Measurements from ENCODE around the gene CHRNB1.

CHRNB1 gene

DNA sequence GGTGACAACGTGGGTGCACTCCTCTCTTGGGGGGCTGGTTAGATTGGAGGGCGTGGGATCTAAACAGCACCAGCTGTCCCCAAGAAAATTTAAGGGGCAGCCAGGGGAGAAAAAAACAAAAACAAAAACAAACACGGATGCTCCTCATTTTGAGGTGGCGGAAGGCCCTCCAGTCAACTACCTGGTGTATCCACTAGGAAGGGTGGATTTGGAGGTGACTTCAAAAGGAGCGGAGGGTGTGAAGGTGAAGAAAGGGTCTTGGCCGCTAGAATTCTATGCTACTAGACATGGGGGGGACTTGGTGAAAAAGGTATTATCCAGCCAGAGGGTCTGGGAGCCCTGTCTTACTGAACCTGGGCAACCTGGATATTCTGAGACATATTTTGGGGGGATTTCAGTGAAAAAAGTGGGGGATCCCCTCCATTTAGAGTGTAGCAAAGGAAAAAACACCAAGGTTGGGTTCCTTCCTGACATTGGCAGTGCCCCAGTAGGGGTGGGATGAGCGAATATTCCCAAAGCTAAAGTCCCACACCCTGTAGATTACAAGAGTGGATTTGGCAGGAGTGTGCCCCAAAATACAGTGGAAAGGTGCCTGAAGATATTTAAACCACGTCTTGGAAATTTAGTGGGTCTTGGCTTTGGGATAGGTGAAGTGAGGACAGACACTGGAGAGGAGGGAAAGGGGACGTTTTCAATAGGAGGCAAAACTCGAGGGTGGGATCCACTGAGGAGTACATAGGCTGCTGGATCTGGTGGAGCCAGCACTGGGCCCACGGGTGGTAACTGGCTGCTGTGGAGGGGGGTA is 6.0 kb upstream of the CHRNB1 start:
- DNase-seq = no peak

DNA sequence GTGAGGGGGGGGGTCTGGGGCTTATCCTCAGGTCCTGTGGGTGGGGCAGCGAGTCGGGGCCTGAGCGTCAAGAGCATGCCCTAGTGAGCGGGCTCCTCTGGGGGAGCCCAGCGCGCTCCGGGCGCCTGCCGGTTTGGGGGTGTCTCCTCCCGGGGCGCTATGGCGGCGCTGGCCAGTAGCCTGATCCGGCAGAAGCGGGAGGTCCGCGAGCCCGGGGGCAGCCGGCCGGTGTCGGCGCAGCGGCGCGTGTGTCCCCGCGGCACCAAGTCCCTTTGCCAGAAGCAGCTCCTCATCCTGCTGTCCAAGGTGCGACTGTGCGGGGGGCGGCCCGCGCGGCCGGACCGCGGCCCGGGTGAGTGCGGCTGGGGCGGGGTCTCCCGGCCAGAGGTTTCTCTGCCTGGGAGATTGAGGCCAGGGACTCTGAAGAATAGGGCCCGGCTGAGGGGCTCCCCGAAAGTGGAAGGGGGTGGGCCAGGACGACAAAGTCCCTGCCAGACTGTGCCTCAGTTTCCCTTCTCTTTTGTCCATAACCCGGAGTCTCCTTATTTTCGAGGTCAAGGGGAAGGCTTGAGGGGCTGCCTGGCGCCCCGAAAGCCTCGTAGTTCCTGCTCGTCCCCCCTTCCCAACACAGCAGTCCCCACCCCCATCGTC is 5.3 kb upstream of the CHRNB1 start, which contains the start of gene FGF11:
TSS of gene FGF11 (plus strand) at position 51 of the 651 bp plus-strand sequence. CDS start at position 160, 109 bp downstream.
- no peak for DNase-seq

DNA sequence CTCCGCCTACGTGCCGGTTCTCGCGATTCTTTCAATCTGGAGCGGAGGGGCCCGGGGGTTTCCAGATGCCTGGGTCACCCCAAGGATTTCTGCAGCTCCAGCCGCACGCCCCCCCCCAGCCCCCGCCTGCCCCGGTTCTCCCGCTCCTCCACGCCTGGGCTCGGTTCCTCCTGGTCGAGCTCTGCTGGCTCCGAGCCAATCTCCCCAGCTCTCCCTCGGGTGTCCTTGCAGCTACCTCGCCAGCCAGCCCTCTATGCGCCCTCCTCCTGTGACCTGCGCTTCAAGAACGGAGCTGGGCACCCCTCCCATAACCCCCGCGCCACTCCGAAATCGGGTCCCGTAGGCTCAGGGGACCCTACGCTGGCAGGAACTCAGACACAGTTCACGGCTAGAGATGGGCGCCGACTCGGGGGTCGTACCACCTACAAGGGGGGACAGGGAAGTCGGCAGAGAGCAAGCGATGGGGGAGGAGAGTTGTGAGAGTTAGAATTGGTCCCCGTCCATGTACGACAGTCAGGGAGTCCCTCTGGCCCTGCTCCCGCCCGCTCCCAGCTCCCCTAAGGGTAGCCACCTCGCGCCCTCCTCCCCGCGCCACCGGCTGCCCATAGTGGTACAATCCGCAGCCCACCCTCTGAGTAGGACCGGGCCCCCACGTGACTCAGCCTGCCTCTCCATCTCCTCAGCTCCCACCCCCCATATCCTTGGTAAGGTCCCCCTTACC is 4.6 kb upstream of the CHRNB1 start:
- DNase-seq = peak; percentile 34

DNA sequence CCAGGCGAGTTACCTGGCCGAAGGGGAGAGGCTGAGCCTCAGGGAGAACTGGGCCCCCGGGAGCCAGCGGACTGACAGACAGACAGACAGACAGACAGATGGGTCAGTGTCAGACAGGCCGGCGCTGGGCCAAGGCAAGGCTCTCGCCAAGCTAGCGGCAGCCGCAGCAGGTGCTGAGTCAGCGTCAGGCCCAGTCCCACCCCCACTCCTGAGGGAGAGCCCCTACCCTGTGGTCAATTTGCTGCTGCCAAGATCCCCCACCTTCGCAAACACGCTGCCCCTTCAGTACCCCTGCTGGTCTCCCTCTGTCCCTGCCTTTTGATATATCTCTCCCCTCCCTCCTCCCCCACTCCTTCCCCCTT is 4.0 kb upstream of the CHRNB1 start:
- DNase-seq = peak; percentile 21

DNA sequence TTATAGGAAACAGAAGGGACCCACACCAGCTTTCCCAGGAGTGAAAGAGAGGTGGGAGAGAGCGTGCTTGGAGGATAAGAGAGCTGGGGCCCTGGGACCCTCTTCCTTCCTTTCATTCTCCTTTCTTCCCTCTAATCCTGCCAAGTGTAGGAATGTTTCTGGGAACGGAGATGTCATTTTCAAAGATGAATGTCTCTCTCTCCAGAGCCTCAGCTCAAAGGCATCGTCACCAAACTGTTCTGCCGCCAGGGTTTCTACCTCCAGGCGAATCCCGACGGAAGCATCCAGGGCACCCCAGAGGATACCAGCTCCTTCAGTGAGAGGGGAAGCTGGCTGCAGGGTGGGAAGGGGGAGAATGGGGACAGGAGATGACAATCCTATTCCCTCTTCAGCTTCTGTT is 3.6 kb upstream of the CHRNB1 start:
- DNase-seq = no peak

DNA sequence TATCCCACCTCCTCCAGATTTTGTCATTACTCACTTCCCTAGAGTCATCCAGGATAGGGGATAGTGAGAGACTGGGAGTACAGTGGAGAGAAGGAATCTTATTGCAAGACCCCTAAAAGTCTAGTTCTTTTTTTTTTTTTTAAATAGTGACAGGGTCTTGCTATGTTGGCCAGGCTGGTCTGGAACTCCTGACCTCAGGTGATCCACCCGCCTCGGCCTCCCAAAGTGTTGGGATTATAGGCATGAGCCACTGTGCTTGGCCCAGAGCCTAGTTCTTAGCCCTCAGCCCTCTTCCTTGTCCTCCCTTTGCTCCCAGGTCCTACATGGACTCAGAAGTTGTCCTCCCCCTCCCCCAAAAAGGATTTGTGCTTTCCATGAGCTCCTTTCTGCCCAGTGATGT is 2.7 kb upstream of the CHRNB1 start:
- no peak for DNase-seq

DNA sequence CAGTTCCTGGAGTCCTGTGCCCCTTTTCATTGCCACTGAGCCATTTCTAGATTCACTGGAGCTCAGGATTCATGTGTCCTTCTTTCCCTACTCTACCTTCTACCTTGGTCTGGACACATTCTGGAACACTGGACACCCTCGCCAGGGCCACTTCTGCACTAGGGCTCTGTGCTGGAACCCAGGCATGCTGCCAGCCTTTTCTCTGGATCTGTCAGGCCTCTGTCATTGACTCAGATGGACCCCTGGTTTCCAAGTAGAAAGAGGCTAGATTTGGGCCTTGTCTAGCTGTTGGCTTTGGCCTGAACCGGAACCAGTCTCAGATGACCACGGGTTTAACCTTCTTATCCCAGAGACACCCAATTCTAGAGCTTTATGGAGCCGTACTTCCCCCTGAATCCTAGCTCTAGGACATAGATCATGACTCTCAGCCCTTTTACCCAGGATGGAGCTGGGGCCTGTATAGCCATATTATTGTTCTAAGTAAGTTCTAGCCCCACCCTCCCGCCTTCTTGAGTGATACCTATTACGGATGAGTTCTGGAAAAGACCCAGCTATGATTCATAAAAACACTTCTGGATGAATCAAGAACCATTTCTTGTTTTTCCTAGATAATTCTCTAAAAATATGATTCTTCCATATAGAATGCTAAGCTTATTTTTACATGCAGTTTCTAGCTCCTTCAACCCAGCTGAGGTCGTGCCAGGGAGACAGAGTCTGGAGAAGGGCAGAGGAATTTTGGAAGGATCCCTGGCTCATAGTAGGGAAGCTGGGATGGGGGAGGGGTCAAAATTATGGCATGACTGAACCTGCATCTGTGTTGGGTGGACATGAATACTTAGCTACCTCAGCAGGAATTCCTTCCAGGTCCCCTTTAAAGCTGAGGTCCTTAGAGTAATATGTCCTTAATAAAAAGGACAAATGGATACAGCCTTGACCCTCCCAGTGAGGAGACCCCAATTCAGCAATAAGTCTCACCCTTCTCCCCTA is 1.1 kb upstream of the CHRNB1 start:
- peak; percentile 69 for DNase-seq

DNA sequence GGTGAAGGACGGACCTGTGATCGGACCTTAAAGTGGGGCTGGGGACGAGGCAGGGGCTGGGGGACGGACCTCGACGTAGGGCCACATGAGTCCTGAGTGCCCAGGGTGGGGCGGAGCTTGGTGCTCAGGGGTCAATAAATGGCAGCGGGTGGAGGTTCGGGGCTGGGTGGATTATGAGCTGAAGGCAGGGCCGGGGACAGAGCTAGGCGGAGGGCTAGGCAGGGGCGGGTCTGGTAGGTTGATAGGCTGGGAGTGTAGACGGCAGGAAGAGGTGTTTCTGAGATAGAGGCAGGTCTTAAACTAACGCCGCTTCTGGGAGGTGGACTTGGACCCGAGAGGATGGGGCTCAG is 733 bp downstream of the CHRNB1 start:
- no peak for DNase-seq

DNA sequence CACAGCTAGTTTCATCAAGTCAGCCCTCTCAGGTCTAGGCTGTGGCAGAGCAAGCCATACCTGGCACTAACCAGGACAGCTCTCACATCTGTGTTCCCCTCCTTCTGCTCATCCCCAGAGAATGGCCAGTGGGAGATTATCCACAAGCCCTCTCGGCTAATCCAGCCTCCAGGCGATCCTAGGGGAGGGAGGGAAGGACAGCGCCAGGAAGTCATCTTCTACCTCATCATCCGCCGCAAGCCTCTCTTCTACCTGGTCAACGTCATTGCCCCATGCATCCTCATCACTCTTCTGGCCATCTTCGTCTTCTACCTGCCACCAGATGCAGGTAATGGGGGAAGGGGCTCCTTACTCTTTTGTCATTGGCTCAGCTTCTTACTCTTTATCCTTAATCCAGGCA is 3.6 kb downstream of the CHRNB1 start:
- no peak for DNase-seq

DNA sequence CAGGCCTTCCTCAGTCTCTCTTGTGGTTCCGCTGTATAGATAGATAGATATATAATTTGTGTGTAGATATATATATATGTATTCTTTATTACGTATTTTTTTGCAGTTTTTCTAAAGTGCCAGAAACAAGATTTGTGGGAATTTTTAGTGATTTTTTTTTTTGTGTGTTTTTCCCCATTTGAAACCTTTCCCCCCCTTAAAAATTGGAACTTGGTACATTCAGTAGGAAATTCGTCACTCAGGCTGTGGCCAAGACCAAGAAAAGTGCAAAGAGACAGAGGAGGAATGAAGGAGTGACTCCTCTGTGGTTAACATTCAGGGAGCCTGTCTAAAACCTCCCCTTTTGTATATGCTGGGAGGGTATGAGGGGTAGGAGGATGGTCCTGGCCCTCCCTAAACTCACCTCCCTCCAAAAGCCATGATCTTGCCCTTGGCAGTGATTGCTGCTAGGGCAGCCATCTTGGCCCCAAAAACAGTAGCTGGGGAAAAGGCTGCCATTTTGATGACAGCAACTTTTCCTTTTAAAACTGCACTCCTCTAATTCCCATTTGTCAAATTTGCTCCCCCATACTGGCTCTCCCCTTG is 15.2 kb downstream of the CHRNB1 start:
- DNase-seq = no peak

DNA sequence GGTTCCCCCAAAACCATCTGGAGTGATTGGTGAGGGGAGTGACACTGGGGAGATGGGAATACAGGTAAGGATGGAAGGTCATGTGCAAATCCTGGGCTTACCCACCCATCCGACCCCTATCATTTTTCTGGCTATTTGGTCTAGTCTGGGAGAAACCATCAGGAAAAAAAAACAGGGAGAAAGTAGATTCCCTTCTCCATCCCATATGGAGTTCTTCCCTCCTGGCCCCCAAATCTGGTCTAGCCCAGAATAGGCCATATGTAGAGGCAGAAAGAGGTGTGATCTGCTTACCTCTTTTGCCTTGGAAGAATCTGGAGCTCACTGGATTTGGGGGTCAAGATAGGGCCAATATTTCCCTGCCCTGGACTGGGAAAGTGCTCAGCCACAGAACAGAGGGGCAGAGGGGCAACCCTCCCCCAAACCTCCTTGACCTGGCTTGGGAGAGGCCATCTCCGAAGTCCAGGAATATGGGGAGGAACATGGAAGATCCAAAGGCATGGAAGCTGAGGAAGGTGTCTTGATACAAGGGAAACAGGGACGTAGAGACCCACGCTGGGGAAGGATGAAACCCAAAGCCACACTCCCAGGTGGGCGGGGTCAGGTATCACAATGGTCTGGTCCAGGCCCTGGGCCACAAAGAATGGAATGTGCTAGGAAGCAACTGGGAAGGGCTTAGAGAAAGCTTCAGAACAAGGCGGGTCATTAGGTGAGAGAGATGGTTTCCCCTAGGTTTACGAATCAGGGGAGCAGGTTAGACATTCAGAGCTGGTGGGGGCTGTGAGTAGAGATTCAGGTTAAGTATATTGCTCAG is 16.2 kb downstream of the CHRNB1 start:
- DNase-seq = no peak

DNA sequence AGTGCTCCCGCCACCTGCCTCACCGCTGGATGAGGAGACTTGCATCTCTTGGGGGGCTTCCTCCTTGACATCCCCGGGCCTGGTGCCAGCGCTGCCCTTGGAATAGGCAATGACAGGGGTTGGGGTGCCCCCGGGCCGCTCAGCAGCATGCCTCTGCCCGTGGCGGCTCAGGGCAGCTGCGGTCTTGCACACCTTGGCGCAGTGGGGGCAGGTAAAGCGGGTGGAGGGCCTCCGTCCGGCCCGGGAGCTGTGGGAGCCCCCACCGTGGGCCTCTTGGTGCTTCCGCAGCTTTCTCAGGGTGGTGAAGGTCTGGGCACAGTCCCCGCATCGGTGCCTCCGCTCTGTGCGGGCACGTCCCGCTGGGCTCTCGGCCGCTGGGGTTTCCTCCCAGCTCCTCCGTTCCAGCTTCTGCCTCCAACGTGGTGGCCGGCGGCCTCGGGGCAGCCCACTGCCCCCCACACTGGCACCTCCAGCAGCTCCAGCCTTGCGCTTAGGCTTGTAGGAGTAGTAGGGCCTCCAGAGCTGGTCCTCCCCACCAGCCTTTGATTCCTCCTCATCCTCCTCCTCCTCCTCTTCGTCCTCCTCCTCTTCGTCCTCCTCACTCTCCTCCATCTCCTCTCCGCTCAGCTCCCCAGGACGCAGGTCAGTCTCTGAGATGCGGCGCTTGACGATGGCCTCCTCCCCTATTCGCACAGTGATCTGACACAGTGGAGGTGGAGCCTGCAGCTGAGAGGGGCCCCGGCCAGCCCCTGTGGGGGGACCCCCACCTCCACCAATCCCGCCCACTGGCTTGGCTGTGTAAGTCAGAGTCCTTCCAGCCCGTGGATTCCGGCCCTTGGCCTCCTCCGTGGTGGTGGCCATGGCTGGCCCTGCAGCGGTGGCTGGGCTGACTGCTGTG is 17.9 kb downstream of the CHRNB1 start:
- no peak for DNase-seq

DNA sequence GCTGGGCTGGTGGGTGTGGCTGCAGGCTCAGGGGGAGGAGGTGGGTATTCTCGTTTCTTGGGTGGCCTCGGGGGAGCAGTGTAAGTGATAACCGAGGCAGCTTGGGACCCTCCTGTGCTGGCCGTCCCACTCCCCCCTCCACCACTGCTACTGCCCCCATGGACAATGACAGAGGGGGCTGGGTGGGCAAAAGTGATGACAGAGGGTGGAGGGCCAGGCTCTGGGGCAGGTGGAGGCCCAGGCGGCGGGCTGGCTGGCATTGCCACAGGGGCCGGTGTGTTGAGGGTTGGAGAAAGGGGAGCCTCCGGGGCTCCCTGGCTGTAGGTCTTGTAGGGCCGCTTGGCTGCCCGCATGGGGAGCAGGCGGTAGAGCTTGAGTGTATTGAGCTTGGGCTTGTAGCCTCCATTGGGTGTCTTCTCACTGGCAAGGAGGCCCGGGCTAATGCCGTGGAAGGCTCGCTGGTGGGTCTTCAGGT is 18.5 kb downstream of the CHRNB1 start:
- DNase-seq = no peak

DNA sequence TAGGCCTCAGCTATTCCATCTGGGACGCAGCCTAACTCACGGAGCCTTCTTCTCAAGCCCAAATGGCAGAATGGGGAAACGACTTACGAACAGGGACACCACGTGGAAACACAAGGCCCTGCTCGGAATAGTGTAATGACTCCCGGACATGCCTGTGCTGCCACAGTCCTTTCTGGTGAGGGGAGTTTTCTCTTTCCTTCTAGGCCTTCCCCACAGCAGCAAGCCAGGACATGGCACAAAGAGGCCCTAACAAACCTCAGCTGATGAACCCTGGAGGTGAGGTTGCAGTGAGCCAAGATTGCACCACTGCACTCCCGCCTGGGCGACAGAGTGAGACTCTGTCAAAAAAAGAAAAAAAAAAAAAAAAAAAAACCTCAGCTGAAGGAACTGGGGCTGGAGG is 19.2 kb downstream of the CHRNB1 start:
- DNase-seq = no peak

DNA sequence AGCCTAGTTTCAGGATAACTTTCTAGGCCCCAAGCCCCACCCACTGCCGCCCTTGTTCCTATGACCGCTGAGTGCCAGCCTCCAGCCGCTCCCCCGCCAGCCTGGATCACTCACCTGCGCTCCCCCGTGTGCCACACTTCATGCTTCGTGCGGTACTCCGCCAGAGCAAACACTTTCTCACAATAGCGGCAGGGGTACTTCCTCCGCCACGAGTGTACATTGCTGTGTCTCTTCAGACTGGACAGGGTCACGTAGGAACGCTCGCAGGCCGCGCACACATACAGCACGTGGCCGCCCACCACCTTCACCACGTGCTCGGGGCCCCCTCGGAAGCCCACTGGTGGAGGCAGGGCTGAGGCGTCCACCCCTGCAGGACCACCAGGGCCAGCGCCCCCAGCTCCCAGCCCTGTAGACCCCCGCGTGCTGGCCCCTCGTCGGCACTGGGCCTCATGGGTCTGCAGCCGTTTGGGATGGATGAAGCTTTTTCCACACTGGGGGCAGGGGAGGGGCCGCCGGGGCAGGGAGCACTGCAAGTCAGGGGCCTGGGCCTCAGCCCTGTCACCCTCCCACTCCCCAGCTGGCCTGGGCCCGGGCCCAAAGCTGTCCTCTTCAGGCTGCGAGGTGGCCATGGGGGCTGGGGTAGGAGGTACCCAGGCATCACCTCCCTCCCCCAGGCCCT is 20.9 kb downstream of the CHRNB1 start:
- no peak for DNase-seq

DNA sequence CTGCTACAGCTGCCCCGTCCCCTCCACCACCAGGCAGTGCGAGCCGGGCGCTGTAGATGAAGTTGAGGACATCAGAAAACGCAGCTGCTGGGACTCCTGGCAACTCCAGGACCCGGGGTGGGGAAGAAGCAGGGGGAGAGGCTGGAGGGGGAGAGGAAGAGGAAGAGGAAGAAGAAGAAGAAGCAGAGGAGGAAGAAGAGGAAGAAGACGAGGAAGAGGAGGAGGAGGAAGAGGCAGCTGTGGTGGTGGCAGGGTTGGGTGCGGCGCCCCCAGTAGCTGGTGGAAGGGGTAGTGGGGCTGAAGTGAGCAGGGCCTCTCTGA is 21.4 kb downstream of the CHRNB1 start:
- no peak for DNase-seq

DNA sequence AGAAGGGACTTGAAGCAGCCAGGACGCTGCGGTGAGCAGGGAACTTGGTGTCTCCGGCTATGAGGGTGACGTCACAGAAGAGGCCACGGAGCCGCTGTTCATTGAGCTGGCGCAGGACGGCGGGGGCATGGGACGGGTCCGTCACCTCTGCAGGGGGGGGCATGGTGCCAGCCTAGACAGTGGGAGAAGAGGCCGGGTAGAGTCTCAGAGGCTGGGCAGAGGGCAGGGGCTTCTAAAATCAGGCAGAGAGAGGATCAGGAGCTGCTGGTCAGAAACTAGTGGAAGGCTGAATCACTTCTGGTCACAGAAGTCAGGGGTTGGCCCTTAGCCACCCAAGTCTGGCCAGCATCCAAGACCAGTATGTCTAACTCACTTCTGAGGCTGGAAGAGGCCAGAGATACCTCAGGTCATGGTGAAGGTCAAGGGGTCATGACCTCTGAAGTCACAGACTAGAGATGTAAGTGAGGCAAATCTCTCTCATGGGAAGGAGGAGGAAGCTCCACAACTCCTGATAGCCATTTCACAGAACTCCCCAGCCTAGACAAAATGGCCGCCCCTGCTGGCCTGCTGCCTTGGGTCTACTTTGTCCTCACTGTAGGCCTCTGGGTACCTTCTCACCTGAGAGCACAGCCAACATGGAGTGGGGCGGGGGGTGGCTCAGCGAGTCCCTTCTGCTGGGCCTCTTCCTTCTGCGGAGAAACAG is 21.9 kb downstream of the CHRNB1 start:
- peak; percentile 31 for DNase-seq

DNA sequence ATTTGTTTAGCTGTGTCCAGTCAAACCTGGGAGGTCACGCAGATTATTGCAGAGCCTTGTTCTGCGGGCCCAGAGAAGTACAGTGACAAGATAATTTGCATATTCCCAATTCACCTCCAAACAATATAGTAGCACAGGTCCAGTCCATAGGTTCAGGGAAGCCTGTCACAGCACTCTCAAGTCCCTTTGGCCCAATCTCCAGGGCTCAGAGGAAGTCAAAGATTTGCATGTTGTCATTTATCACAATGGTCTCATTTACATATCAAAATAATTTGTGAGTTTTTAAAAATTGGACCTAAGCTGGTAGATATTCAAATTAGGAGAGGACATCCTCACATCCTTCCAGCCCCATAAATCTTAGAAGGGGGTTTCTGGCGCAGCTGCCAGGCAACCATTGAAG is 22.6 kb downstream of the CHRNB1 start:
- DNase-seq = no peak

DNA sequence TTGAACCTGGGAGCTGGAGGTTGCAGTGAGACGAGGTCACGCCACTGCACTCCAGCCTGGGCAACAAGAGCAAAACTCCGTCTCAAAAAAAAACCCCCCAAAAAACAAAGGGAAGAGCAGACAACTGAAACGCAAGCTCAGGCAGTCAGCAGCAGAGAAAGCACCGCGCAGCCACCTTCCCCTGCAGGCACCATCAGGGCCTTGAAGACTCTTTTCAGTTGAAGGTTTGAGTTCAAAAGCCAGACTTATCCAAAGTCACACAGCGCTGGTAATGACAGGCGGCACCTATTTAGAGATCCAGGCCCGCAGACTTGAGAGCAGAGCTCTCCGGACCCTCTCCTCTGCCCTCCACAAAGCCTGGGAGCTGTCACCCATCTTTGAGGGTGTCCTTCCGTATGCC is 23.4 kb downstream of the CHRNB1 start:
- DNase-seq = no peak

All from NCI-H226 (cell line).